Measurements from ENCODE around the gene CCDC90B.

GRCh38 chr11:83293457-83293774 lies 7.2 kb upstream of the CCDC90B start:
- TF ChIP-seq ISL2 (CRISPR knock-in tag; IDR thresholded peaks at IDR 0.05) (no peak), PTBP1 (IDR thresholded peaks at IDR 0.05; ENCODE audit: low read depth, low read length, poor library complexity, severe bottlenecking) (no peak), TAF1 (CRISPR knock-in tag; IDR thresholded peaks at IDR 0.05) (no peak), TCF7L2 (IDR thresholded peaks at IDR 0.05; ENCODE audit: low read depth, low read length) (no peak), SNRNP70 (IDR thresholded peaks at IDR 0.05; ENCODE audit: low read depth, low read length) (no peak), DNMT1 (CRISPR knock-in tag; IDR thresholded peaks at IDR 0.05) (no peak), ZNF34 (CRISPR knock-in tag; IDR thresholded peaks at IDR 0.05; ENCODE audit: borderline replicate concordance) (no peak), ZNF839 (CRISPR knock-in tag; IDR thresholded peaks at IDR 0.05; ENCODE audit: borderline replicate concordance) (no peak)

Data from HepG2 (cell line).